Uterus (tissue), 4 donors: Measurements from ENCODE around the gene WDFY2. TPM values are rescaled to one million over a fixed set of nuclear protein-coding genes. Genes with fewer than 3 reads are reported as not detected.

ENCODE experiments used
- DNase-seq, 2 donors: peaks; one replicate each; pipeline ENCODE4 v3.0.0-alpha.2; 2019 to 2020
- H3K27ac ChIP-seq, 2 donors: fragments of 200-600 bp; sonication (generic); 1 replicate in 1 of 2; 2 replicates in 1 of 2; pipeline ENCODE4 v1.5.1; 2016 to 2018
- H3K27me3 ChIP-seq, 2 donors: fragments of 200-600 bp; sonication (generic); one replicate each; pipeline ENCODE4 v1.5.1; 2018 to 2019; ENCODE audit warnings: control low read depth in 1 of 2
- H3K36me3 ChIP-seq, 2 donors: fragments of 200-600 bp; sonication (generic); one replicate each; pipeline ENCODE4 v1.5.1; 2019; ENCODE audit warnings: control low read depth in 1 of 2
- H3K4me1 ChIP-seq, 2 donors: fragments of 200-600 bp; sonication (generic); one replicate each; pipeline ENCODE4 v1.5.1; 2018 to 2019; ENCODE audit warnings: control low read depth in 1 of 2
- H3K4me3 ChIP-seq, 2 donors: fragments of 200-600 bp; sonication (generic); 1 replicate in 1 of 2; 2 replicates in 1 of 2; pipeline ENCODE4 v1.5.1; 2018 to 2019; ENCODE audit warnings: mild to moderate bottlenecking in 1 of 2
- H3K9me3 ChIP-seq, 2 donors: fragments of 200-600 bp; sonication (generic); one replicate each; pipeline ENCODE4 v1.5.1; 2019; ENCODE audit warnings: control low read depth in 1 of 2
- POLR2A ChIP-seq, 2 donors: fragments of 450-650 bp; IDR thresholded peaks; one replicate each; pipeline ENCODE4 v1.6.1; 2016; ENCODE audit warnings: antibody characterized with exemption in 2 of 2, mild to moderate bottlenecking in 1 of 2, moderate library complexity in 1 of 2
- intact Hi-C: fragments of 100-400 bp; cut with DNase I; formaldehyde crosslinking; loops from one replicate; pipeline ENCODE4 v1.15.1; 2023; ENCODE audit warnings: low total_unique reads
- total RNA-seq, 4 donors: library from RNA; depleted of rRNA in 3 of 4; stranded (reverse); fragments of >200 nt in 3 of 4; gene quantifications; one replicate each; pipeline versions ENCODE4 v1.1.0 to v1.2.4, GENCODE V29; 2014 to 2023
- TF ChIP-seq, protein P1 (sequence below), 4 experiments: fragments of 200-600 bp in 2 of 4; fragments of 450-650 bp in 2 of 4; sonication (generic) in 2 of 4; IDR thresholded peaks; one replicate each; pipeline ENCODE4 v1.5.1; 2016 to 2019; ENCODE audit warnings: antibody characterized with exemption in 4 of 4, mild to moderate bottlenecking in 2 of 4, moderate library complexity in 1 of 4
- donor health status: DM: yes; HTN: yes; CAD: no.

Gene WDFY2
- total RNA-seq, 4 donors from 2014 or later, result 7.9 to 21.0 (median 9.1) TPM

DNA sequence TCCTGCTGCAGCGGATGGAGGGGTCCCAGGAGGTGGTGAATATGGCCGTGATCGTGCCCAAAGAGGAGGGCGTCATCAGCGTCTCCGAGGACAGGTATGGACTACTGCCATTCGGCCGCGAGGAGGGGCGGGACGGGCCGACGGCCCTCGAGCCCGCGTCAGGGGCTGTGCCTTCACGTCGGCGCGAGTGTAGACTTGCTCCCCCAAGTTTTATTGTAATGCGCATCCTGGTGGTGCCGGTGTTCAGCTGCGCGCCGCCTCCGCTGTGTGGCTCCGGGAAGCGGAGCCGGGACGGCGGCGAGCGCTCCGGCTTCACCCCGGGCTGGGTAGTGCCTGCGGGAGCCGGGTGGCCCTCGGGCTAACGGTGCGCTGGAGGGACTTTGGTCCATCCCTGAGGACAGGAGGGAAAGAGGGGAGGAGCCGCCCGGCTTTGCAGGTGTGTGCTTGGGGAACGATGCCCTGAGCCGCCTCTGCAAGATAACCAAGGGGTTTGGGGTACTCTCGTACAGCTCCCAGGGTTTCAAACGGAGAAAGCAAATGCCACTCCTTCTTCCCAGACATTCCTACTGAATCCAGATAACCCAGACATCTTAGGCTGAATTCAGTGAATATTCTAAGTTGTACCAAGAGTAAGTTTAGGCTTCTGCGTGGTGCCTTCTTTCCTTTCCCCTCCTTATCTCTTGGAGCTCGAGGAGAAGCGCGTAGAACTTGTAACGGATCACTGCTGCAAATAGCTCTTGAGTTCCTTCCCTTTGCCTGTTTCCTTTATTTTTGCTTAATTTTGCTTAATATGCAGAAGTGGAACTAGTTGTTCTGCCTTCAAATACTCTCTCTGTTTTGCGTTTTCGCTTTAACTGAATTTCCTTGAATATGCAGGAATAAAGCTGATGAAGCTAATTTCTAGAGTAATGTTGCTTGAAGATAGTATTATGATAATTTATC, 740 bp downstream of the WDFY2 start:
- peak in 1 of 2 donors; percentile 61 for DNase-seq
- intact Hi-C loops, result loop anchor here (2.0 kb wide), 1 partner anchor 132 kb away; the partner anchor contains the start of gene INTS6
- Histone ChIP-seq H3K4me3 (peak overlapping the region; percentile 75 to 85), H3K9me3 (no peaks in the 10 kb centered on the region), H3K36me3 (no peaks in the 10 kb centered on the region), H3K27me3 (no peaks in the 10 kb centered on the region), H3K27ac (peak overlapping the region; percentile 91), H3K4me1 (peaks cover 0 to 6% of the 10 kb centered on the region in 2 donors)
- no peak for TF ChIP-seq POLR2A (IDR thresholded peaks at IDR 0.05)
- TF ChIP-seq, protein P1, sequence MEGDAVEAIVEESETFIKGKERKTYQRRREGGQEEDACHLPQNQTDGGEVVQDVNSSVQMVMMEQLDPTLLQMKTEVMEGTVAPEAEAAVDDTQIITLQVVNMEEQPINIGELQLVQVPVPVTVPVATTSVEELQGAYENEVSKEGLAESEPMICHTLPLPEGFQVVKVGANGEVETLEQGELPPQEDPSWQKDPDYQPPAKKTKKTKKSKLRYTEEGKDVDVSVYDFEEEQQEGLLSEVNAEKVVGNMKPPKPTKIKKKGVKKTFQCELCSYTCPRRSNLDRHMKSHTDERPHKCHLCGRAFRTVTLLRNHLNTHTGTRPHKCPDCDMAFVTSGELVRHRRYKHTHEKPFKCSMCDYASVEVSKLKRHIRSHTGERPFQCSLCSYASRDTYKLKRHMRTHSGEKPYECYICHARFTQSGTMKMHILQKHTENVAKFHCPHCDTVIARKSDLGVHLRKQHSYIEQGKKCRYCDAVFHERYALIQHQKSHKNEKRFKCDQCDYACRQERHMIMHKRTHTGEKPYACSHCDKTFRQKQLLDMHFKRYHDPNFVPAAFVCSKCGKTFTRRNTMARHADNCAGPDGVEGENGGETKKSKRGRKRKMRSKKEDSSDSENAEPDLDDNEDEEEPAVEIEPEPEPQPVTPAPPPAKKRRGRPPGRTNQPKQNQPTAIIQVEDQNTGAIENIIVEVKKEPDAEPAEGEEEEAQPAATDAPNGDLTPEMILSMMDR (IDR thresholded peaks at IDR 0.05), result peak in 1 of 4 experiments; percentile 18

DNA sequence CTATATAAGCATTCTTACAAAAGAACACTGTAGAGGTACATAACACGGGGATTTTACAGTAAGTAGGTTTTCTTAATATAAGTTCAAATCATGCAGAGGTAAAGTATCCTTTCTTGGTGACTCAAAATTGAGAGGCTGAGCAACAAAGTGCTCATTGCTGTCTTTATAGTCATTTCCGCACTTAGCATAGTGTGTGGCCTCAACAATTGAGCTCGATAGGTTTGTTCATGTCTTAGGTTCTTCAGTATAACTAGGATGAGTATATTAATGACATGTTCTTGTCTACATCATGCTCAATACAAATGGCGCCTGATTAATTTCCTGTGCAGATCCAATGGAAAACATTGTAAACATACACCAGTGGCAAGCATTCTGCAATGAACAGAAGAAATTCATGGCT, 1.4 kb downstream of the WDFY2 start:
- intact Hi-C loops, result loop anchor here (2.0 kb wide), 1 partner anchor 133 kb away; the partner anchor contains the start of gene INTS6
- no peak for DNase-seq
- Histone ChIP-seq H3K9me3 (no peaks in the 10 kb centered on the region), H3K27me3 (no peaks in the 10 kb centered on the region), H3K27ac (peak overlapping the region; percentile 91), H3K4me1 (peaks cover 7 to 12% of the 10 kb centered on the region in 2 donors), H3K4me3 (peak overlapping the region; percentile 75 to 85), H3K36me3 (no peaks in the 10 kb centered on the region)
- TF ChIP-seq POLR2A (IDR thresholded peaks at IDR 0.05), result no peak
- TF ChIP-seq, protein P1 (IDR thresholded peaks at IDR 0.05), result no peak

DNA sequence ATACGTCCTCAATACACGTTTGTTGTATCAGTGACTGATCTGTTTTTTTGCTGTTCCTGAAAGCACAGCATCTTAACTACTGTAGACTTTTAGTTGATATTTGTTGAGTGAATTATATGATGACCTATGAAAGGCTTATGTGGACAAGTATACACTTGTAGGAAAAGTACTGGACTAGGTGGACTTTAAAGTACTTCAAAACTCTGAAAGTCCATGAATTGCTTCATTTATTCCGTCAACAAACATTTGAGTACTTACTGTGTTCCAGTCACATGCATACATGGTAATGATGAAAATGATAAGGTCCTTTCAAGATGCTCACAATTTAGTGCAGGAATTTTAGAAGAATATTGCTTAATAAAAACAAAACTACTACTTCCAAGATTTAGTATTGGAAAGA, 3.1 kb downstream of the WDFY2 start:
- no peak for DNase-seq
- H3K9me3 ChIP-seq, result no peaks in the 10 kb centered on the region
- peaks cover 14 to 17% of the 10 kb centered on the region in 2 donors for H3K4me1 ChIP-seq
- no peak overlapping the region for H3K27ac ChIP-seq
- no peaks in the 10 kb centered on the region for H3K27me3 ChIP-seq
- TF ChIP-seq, protein P1 (IDR thresholded peaks at IDR 0.05), result no peak
- no peak for TF ChIP-seq POLR2A (IDR thresholded peaks at IDR 0.05)
- intact Hi-C loops, result no loop called here
- no peak overlapping the region for H3K4me3 ChIP-seq
- no peaks in the 10 kb centered on the region for H3K36me3 ChIP-seq

DNA sequence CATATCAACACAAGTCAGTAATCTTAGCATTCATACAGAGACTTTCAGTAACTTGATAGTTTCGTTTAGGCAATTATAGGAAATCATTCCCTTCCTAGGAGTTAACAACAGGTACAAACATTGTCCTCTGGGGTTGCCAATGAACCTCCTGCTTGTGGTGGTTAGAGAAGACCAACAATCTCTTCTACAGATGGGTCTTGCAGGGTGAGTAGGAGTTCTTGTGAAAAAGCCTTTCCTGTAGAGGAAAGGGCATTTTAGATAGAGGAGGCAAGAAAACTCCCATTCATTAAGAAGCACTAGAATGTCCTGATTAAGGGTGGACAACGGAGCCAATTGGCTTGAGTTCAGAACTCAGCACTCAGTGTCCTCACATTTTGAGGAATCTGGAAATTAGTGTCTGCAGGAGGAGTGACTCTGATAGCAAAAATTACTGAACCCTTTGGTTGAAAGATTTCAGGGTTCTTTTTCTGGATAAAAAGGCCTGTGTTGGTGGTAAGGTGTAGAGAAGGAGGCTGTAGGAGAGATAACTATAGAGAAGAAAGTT, 4.2 kb downstream of the WDFY2 start:
- Histone ChIP-seq H3K36me3 (no peaks in the 10 kb centered on the region), H3K9me3 (no peaks in the 10 kb centered on the region), H3K4me3 (no peak overlapping the region), H3K4me1 (peaks cover 14 to 17% of the 10 kb centered on the region in 2 donors), H3K27me3 (no peaks in the 10 kb centered on the region), H3K27ac (no peak overlapping the region)
- TF ChIP-seq, protein P1 (IDR thresholded peaks at IDR 0.05), result no peak
- TF ChIP-seq POLR2A (IDR thresholded peaks at IDR 0.05), result no peak
- no peak for DNase-seq
- intact Hi-C loops, result no loop called here

DNA sequence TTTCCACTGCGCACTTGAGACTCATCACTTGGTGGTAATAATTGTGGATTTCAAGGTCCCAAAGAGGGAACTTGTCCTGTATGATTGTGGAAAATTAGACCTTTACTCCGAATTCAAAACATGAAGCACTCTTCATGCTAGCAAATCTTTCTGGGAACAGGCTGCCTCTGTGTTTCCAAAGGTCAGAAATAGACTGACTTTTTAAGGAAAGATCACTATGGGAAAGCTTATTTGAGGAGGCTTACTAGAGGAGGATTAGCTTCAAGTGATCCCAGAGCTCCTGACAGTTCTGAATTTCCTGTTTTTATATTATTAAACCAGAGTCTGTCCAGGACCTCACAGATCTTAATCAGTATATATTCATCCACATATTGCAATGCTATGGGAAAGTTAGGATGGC, 5.5 kb downstream of the WDFY2 start:
- no peaks in the 10 kb centered on the region for H3K9me3 ChIP-seq
- no peak for TF ChIP-seq POLR2A (IDR thresholded peaks at IDR 0.05)
- TF ChIP-seq, protein P1 (IDR thresholded peaks at IDR 0.05), result no peak
- H3K27ac ChIP-seq, result peak overlapping the region in 1 of 2 donors; percentile 69
- no peaks in the 10 kb centered on the region for H3K27me3 ChIP-seq
- H3K4me3 ChIP-seq, result no peak overlapping the region
- intact Hi-C loops, result no loop called here
- peaks cover 14 to 17% of the 10 kb centered on the region in 2 donors for H3K4me1 ChIP-seq
- H3K36me3 ChIP-seq, result no peaks in the 10 kb centered on the region
- DNase-seq, result no peak
